Astrocyte (in vitro differentiated cells and primary cell): ENCODE measurements around the gene ALK. TPM values are rescaled to one million over a fixed set of nuclear protein-coding genes. Genes with fewer than 3 reads are reported as not detected.

Experiments
- DNase-seq: peaks from one replicate; pipeline ENCODE4 v3.0.0-alpha.2; 2010; ENCODE audit warnings: low read depth
- FAIRE-seq: peaks from 2 replicates; lab custom pipeline; 2011; peaks lifted over from hg19 to GRCh38; lab: Jason Lieb, UNC
- H2AFZ ChIP-seq: 2 replicates; pipeline ENCODE4 v1.6.0; 2012; ENCODE audit warnings: low read depth, low read length, inconsistent platforms
- H3K27ac ChIP-seq: 2 replicates; pipeline ENCODE4 v1.5.1; 2011; ENCODE audit warnings: low read depth, low read length, inconsistent platforms
- H3K27me3 ChIP-seq: 2 replicates; pipeline ENCODE4 v1.6.0; 2011; ENCODE audit warnings: low read length, inconsistent platforms; ENCODE audit not compliant: insufficient read depth
- H3K36me3 ChIP-seq: 2 replicates; pipeline ENCODE4 v1.5.1; 2011; ENCODE audit warnings: low read length, inconsistent platforms; ENCODE audit not compliant: insufficient read depth
- H3K4me1 ChIP-seq: 2 replicates; pipeline ENCODE4 v1.5.1; 2011; ENCODE audit warnings: low read length, inconsistent platforms; ENCODE audit not compliant: insufficient read depth
- H3K4me2 ChIP-seq: 2 replicates; pipeline ENCODE4 v1.6.0; 2012; ENCODE audit warnings: low read length, inconsistent platforms
- H3K4me3 ChIP-seq: 2 replicates; pipeline ENCODE4 v1.5.1; 2011; ENCODE audit warnings: low read depth, mild to moderate bottlenecking, low read length, inconsistent platforms; ENCODE audit not compliant: insufficient read depth
- H3K79me2 ChIP-seq: 2 replicates; pipeline ENCODE4 v1.6.0; 2012; ENCODE audit warnings: mild to moderate bottlenecking, low read length, inconsistent platforms; ENCODE audit not compliant: insufficient read depth
- H3K9ac ChIP-seq: 2 replicates; pipeline ENCODE4 v1.6.0; 2012; ENCODE audit warnings: mild to moderate bottlenecking, low read length, inconsistent platforms
- H3K9me3 ChIP-seq: 2 replicates; pipeline ENCODE4 v1.5.1; 2012; ENCODE audit warnings: low read depth, mild to moderate bottlenecking, low read length, inconsistent platforms; ENCODE audit not compliant: insufficient read depth
- H4K20me1 ChIP-seq: 2 replicates; pipeline ENCODE4 v1.6.0; 2012; ENCODE audit warnings: low read length, inconsistent platforms; ENCODE audit not compliant: insufficient read depth
- H3K27ac Mint-ChIP-seq: one replicate; pipeline ENCODE4 v1.8.0; 2021; ENCODE audit warnings: mild to moderate bottlenecking, mixed read lengths; ENCODE audit not compliant: unreplicated experiment
- H3K27me3 Mint-ChIP-seq: one replicate; pipeline ENCODE4 v1.8.0; 2021; ENCODE audit warnings: low read depth, mixed read lengths; ENCODE audit not compliant: unreplicated experiment
- H3K36me3 Mint-ChIP-seq: one replicate; pipeline ENCODE4 v1.8.0; 2021; ENCODE audit warnings: low read depth, mixed read lengths; ENCODE audit not compliant: unreplicated experiment
- H3K4me1 Mint-ChIP-seq: one replicate; pipeline ENCODE4 v1.8.0; 2021; ENCODE audit warnings: low read depth, mixed read lengths; ENCODE audit not compliant: unreplicated experiment
- H3K4me3 Mint-ChIP-seq: one replicate; pipeline ENCODE4 v1.8.0; 2021; ENCODE audit warnings: mild to moderate bottlenecking, moderate library complexity, mixed read lengths; ENCODE audit not compliant: unreplicated experiment
- H3K9me3 Mint-ChIP-seq: one replicate; pipeline ENCODE4 v1.8.0; 2021; ENCODE audit warnings: mild to moderate bottlenecking, mixed read lengths; ENCODE audit not compliant: unreplicated experiment
- EZH2 ChIP-seq: IDR thresholded peaks from 2 replicates; pipeline ENCODE4 v1.6.1; 2012; ENCODE audit warnings: mild to moderate bottlenecking, low read length, inconsistent platforms; ENCODE audit not compliant: insufficient read depth
- total RNA-seq: library from RNA; stranded (reverse); gene quantifications from 2 replicates; pipeline ENCODE4 v1.2.1, GENCODE V29; 2021
- TF ChIP-seq, protein P1 (sequence below): IDR thresholded peaks from 2 replicates; pipeline ENCODE4 v1.5.1; 2011; ENCODE audit warnings: low read depth, mild to moderate bottlenecking, inconsistent platforms, low read length, moderate library complexity; ENCODE audit not compliant: insufficient read depth

ALK gene
- total RNA-seq, 1 donor from 2014 or later = 0.16 TPM

DNA sequence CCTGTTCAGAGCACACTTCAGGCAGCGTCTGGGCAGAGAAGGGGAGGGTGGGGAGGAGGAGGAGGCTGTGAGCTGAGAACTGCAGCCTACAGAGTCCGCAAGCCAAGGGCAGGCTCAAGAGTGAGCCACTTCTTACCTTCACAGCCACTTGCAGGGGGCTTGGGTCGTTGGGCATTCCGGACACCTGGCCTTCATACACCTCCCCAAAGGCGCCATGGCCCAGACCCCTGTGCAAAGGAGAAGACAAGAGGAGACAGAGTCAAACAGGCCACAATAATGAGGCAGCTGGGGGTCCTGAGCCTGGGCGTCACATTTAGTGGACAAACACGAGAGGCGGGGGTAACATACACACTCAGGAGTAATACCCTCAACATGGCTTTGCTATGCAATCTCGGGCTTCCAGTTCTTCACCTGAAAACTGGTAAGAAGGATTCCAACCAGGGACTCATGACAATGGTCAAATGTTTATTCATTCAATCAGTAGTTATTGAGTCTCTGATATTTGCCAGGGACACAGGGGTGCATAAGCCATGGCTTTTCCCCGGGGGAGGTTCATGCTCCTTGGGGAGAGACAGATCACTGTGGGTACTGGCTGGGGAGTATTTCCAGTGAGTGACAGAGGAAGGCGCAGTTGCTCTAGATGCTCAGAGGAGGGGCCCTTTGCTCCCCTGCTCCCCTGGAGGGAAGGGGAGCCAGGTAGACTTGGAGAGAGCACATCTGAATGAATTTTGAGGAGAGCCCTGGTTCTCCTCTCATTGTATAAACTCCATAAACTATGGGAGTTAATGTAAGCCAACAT, 698.8 kb downstream of the ALK start:
- H4K20me1 ChIP-seq = no peaks in the 10 kb centered on the region
- no peak overlapping the region for H3K27ac ChIP-seq
- Mint-ChIP-seq H3K4me3 (no peak overlapping the region), H3K27me3 (peaks cover 66% of the 10 kb centered on the region), H3K27ac (no peak overlapping the region), H3K9me3 (peaks cover 7% of the 10 kb centered on the region), H3K4me1 (peaks cover 24% of the 10 kb centered on the region), H3K36me3 (no peaks in the 10 kb centered on the region)
- H3K79me2 ChIP-seq = no peaks in the 10 kb centered on the region
- no peak for DNase-seq
- H3K4me2 ChIP-seq = no peak overlapping the region
- H3K9ac ChIP-seq = no peak overlapping the region
- H3K27me3 ChIP-seq = peaks cover 10% of the 10 kb centered on the region
- H2AFZ ChIP-seq = no peak overlapping the region
- H3K4me1 ChIP-seq = no peaks in the 10 kb centered on the region
- no peaks in the 10 kb centered on the region for H3K9me3 ChIP-seq
- FAIRE-seq = no peak
- no peaks in the 10 kb centered on the region for H3K36me3 ChIP-seq
- TF ChIP-seq, protein P1, sequence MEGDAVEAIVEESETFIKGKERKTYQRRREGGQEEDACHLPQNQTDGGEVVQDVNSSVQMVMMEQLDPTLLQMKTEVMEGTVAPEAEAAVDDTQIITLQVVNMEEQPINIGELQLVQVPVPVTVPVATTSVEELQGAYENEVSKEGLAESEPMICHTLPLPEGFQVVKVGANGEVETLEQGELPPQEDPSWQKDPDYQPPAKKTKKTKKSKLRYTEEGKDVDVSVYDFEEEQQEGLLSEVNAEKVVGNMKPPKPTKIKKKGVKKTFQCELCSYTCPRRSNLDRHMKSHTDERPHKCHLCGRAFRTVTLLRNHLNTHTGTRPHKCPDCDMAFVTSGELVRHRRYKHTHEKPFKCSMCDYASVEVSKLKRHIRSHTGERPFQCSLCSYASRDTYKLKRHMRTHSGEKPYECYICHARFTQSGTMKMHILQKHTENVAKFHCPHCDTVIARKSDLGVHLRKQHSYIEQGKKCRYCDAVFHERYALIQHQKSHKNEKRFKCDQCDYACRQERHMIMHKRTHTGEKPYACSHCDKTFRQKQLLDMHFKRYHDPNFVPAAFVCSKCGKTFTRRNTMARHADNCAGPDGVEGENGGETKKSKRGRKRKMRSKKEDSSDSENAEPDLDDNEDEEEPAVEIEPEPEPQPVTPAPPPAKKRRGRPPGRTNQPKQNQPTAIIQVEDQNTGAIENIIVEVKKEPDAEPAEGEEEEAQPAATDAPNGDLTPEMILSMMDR = no peak
- TF ChIP-seq EZH2 = no peak
- H3K4me3 ChIP-seq = no peak overlapping the region

DNA sequence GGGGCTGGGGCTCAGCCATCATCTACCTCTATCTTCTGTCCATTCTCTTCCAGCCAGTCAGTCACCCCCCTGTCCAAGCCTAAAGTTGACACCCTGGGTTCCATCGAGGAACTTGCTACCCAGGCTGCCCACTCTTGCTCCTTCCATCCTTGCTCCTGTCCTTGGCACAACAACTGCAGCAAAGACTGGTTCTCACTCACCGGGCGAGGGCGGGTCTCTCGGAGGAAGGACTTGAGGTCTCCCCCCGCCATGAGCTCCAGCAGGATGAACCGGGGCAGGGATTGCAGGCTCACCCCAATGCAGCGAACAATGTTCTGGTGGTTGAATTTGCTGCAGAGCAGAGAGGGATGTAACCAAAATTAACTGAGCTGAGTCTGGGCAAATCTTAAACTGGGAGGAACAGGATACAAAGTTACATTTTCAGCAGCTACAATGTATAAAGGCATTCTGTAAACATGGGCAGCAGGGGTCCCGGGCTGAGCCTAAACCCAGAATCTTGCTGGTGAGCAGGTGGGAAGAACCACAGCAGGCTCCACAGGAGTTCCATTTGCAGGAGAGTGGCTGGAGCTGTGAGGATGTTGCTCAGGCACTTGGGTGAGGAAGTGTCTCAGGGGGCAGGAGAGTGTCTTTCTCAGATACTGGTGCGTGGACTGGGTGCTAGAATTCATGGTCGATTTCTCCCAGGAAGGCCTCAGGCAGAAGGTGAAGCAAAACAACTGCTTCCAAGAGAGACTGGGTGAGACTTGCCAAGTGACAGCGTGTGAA, 700.7 kb downstream of the ALK start:
- Mint-ChIP-seq H3K9me3 (peaks cover 5% of the 10 kb centered on the region), H3K27me3 (peaks cover 50% of the 10 kb centered on the region), H3K4me1 (peaks cover 12% of the 10 kb centered on the region), H3K27ac (no peak overlapping the region), H3K4me3 (no peak overlapping the region), H3K36me3 (no peaks in the 10 kb centered on the region)
- TF ChIP-seq, protein P1 = no peak
- no peak for TF ChIP-seq EZH2
- Histone ChIP-seq H2AFZ (no peak overlapping the region), H3K4me3 (no peak overlapping the region), H3K4me1 (no peaks in the 10 kb centered on the region), H4K20me1 (no peaks in the 10 kb centered on the region), H3K9me3 (no peaks in the 10 kb centered on the region), H3K27ac (no peak overlapping the region), H3K4me2 (no peak overlapping the region), H3K36me3 (no peaks in the 10 kb centered on the region), H3K9ac (no peak overlapping the region), H3K79me2 (no peaks in the 10 kb centered on the region), H3K27me3 (peaks cover 2% of the 10 kb centered on the region)
- DNase-seq = no peak
- FAIRE-seq = no peak
